ENCODE data around the gene SERINC3. TPM values are rescaled to one million over a fixed set of nuclear protein-coding genes. Genes with fewer than 3 reads are reported as not detected.
A peak's percentile ranks its signal among the peaks of the same experiment; 100 is the strongest.

SERINC3 gene
- total and polyA plus RNA-seq, 2 donors (not counting 1 experiment from before 2014, with no cell fraction given) = 120 to 238 TPM

- H3K4me2 ChIP-seq (ENCODE audit: extremely low read depth, insufficient read depth, low read length) = no peak overlapping the region
- H3K79me2 ChIP-seq (ENCODE audit: control insufficient read depth, insufficient read depth, low read length) = no peaks in the 10 kb centered on the region
- H3K9ac ChIP-seq (ENCODE audit: insufficient read depth, low read length) = no peak overlapping the region
- peaks cover 12% of the 10 kb centered on the region for H3K27me3 ChIP-seq (ENCODE audit: control insufficient read depth, insufficient read depth, low read length)
- H4K20me1 ChIP-seq (ENCODE audit: control insufficient read depth, extremely low read depth, insufficient read depth, low read length) = no peaks in the 10 kb centered on the region
- no peak overlapping the region for H3K4me3 ChIP-seq (replicated peaks in 1 of 4; ENCODE audit: control extremely low read depth in 1 of 4, insufficient read depth in 1 of 4, low read depth in 3 of 4, low read length in 4 of 4)
- H3K4me1 ChIP-seq (ENCODE audit: control insufficient read depth, extremely low read depth, insufficient read depth, low read length) = no peaks in the 10 kb centered on the region
- no peak overlapping the region for H3K27ac ChIP-seq (ENCODE audit: insufficient read depth, low read length)
- no peak overlapping the region for H2AFZ ChIP-seq (ENCODE audit: low read length)
- DNase-seq (ENCODE audit: low read depth in 2 of 2) = no peak
- no peak for TF ChIP-seq EZH2 (IDR thresholded peaks at IDR 0.05; ENCODE audit: low read length, missing control alignments)
- TF ChIP-seq, protein P1, sequence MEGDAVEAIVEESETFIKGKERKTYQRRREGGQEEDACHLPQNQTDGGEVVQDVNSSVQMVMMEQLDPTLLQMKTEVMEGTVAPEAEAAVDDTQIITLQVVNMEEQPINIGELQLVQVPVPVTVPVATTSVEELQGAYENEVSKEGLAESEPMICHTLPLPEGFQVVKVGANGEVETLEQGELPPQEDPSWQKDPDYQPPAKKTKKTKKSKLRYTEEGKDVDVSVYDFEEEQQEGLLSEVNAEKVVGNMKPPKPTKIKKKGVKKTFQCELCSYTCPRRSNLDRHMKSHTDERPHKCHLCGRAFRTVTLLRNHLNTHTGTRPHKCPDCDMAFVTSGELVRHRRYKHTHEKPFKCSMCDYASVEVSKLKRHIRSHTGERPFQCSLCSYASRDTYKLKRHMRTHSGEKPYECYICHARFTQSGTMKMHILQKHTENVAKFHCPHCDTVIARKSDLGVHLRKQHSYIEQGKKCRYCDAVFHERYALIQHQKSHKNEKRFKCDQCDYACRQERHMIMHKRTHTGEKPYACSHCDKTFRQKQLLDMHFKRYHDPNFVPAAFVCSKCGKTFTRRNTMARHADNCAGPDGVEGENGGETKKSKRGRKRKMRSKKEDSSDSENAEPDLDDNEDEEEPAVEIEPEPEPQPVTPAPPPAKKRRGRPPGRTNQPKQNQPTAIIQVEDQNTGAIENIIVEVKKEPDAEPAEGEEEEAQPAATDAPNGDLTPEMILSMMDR (conservative IDR thresholded peaks at IDR 0.05 in 1 of 2, IDR thresholded peaks at IDR 0.05 in 1 of 2; ENCODE audit: low read depth in 1 of 2, low read length in 2 of 2) = no peak
- H3K9me3 ChIP-seq (ENCODE audit: control insufficient read depth, insufficient read depth, low read depth, low read length) = no peaks in the 10 kb centered on the region
- H3K36me3 ChIP-seq (ENCODE audit: control insufficient read depth, insufficient read depth, low read length) = no peaks in the 10 kb centered on the region
Measured at GRCh38 chr20:44461803-44462174, 60.1 kb downstream of the SERINC3 start.

- Histone ChIP-seq H3K27me3 (ENCODE audit: control insufficient read depth, insufficient read depth, low read length) (peaks cover 12% of the 10 kb centered on the region), H3K4me2 (ENCODE audit: extremely low read depth, insufficient read depth, low read length) (no peak overlapping the region), H3K79me2 (ENCODE audit: control insufficient read depth, insufficient read depth, low read length) (no peaks in the 10 kb centered on the region), H3K4me1 (ENCODE audit: control insufficient read depth, extremely low read depth, insufficient read depth, low read length) (no peaks in the 10 kb centered on the region), H3K9me3 (ENCODE audit: control insufficient read depth, insufficient read depth, low read depth, low read length) (no peaks in the 10 kb centered on the region), H3K4me3 (replicated peaks in 1 of 4; ENCODE audit: control extremely low read depth in 1 of 4, insufficient read depth in 1 of 4, low read depth in 3 of 4, low read length in 4 of 4) (no peak overlapping the region), H3K27ac (ENCODE audit: insufficient read depth, low read length) (no peak overlapping the region), H4K20me1 (ENCODE audit: control insufficient read depth, extremely low read depth, insufficient read depth, low read length) (no peaks in the 10 kb centered on the region), H3K36me3 (ENCODE audit: control insufficient read depth, insufficient read depth, low read length) (no peaks in the 10 kb centered on the region), H2AFZ (ENCODE audit: low read length) (no peak overlapping the region), H3K9ac (ENCODE audit: insufficient read depth, low read length) (no peak overlapping the region)
- no peak for DNase-seq (ENCODE audit: low read depth in 2 of 2)
- TF ChIP-seq, protein P1 (conservative IDR thresholded peaks at IDR 0.05 in 1 of 2, IDR thresholded peaks at IDR 0.05 in 1 of 2; ENCODE audit: low read depth in 1 of 2, low read length in 2 of 2) = no peak
- no peak for TF ChIP-seq EZH2 (IDR thresholded peaks at IDR 0.05; ENCODE audit: low read length, missing control alignments)
Measured at GRCh38 chr20:44461142-44461802, 60.6 kb downstream of the SERINC3 start.

DNA sequence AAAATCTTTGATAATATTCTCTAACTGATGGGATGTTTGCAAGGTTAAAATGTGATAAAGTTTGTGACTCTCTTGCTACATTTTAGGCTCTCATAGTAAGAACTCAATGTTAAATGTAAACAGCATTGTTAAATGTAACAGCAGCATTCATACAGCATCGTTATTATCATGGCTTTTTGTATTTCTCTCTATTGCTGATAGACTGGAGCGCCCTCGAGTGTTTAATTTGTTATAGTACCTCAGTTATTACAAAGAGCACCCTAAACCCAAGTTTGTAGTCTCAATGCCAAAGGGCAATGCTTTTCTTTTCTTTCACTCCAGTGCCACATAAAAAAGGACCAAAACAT, 61.1 kb downstream of the SERINC3 start:
- Histone ChIP-seq H3K36me3 (ENCODE audit: control insufficient read depth, insufficient read depth, low read length) (no peaks in the 10 kb centered on the region), H3K4me3 (replicated peaks in 1 of 4; ENCODE audit: control extremely low read depth in 1 of 4, insufficient read depth in 1 of 4, low read depth in 3 of 4, low read length in 4 of 4) (no peak overlapping the region), H3K9me3 (ENCODE audit: control insufficient read depth, insufficient read depth, low read depth, low read length) (no peaks in the 10 kb centered on the region), H2AFZ (ENCODE audit: low read length) (no peak overlapping the region), H4K20me1 (ENCODE audit: control insufficient read depth, extremely low read depth, insufficient read depth, low read length) (no peaks in the 10 kb centered on the region), H3K9ac (ENCODE audit: insufficient read depth, low read length) (no peak overlapping the region), H3K27me3 (ENCODE audit: control insufficient read depth, insufficient read depth, low read length) (peaks cover 7% of the 10 kb centered on the region), H3K27ac (ENCODE audit: insufficient read depth, low read length) (no peak overlapping the region), H3K79me2 (ENCODE audit: control insufficient read depth, insufficient read depth, low read length) (no peaks in the 10 kb centered on the region), H3K4me1 (ENCODE audit: control insufficient read depth, extremely low read depth, insufficient read depth, low read length) (no peaks in the 10 kb centered on the region), H3K4me2 (ENCODE audit: extremely low read depth, insufficient read depth, low read length) (no peak overlapping the region)
- DNase-seq (ENCODE audit: low read depth in 2 of 2) = peak; percentile 16 to 64
- TF ChIP-seq EZH2 (IDR thresholded peaks at IDR 0.05; ENCODE audit: low read length, missing control alignments) = no peak
- TF ChIP-seq, protein P1 (conservative IDR thresholded peaks at IDR 0.05 in 1 of 2, IDR thresholded peaks at IDR 0.05 in 1 of 2; ENCODE audit: low read depth in 1 of 2, low read length in 2 of 2) = peak; percentile 35 to 55
